NB4 (cell line): Measurements from ENCODE around the gene MZF1.

ENCODE experiments used
- DNase-seq: peaks from one replicate; pipeline ENCODE4 v3.0.0; 2010; ENCODE audit warnings: low read depth
- H3K4me3 ChIP-seq: one replicate; pipeline ENCODE4 v1.5.1; 2011; ENCODE audit warnings: mild to moderate bottlenecking, low read depth, low read length, moderate library complexity
- MYC ChIP-seq: IDR thresholded peaks from 2 replicates; pipeline ENCODE4 v1.6.1; 2011; ENCODE audit warnings: low read depth, low read length
- POLR2A ChIP-seq: IDR thresholded peaks from 2 replicates; pipeline ENCODE4 v1.6.1; 2011; ENCODE audit warnings: mild to moderate bottlenecking; ENCODE audit not compliant: insufficient read length; ENCODE audit errors: extremely low read depth
- TF ChIP-seq, protein P1 (sequence below): IDR thresholded peaks from 2 replicates; pipeline ENCODE4 v1.6.1; 2011; ENCODE audit warnings: low read depth, low read length
- TF ChIP-seq, protein P2 (sequence below): IDR thresholded peaks from one replicate; pipeline ENCODE4 v1.5.1; 2012; ENCODE audit warnings: low read depth, low read length

Gene MZF1

DNA sequence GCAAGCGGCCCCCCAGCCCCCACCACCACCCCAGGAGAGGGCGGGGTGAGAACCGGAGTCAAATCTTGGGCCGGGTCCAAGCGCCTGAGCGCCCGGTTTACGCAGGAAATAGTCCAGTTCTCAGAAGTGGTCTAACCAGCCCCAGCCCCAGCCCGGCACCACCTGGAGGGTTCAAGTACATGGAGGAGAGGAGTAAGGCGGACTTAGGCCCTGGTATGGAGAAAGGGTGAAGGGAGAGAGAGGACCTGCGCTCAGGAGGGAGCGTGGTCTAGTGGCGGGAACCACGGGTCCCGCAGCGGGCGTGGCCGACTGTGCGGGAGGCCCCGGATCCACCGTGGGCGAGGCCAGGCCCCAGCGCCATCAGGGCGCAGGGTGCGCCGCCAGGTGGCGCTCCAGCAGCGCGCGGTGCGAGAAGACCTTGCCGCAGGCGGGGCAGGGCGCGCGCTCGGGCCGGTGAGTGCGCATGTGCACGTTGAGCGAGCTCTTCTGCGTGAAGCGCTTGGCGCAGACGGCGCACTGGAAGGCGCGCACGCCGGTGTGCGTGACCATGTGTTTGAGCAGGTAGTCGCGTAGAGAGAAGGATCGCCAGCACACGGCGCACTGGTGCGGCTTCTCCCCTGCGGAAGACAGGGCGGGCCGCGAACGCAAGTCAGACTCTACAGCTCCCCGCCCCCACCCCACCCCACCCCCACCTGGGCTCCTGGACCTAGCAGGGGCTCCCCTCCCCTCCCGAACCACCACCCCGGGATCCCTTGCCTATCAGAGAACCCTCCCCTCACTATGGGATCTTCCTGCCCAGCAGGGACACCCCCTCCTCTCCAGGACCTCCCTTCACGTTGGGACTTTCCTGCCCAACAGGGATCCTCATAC lies 59.2 kb downstream of the MZF1 start:
- DNase-seq, result peak; percentile 96
- TF ChIP-seq MYC (peak; percentile 97), POLR2A (peak; percentile 88)
- TF ChIP-seq, protein P1, sequence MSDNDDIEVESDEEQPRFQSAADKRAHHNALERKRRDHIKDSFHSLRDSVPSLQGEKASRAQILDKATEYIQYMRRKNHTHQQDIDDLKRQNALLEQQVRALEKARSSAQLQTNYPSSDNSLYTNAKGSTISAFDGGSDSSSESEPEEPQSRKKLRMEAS, result peak; percentile 97
- TF ChIP-seq, protein P2, sequence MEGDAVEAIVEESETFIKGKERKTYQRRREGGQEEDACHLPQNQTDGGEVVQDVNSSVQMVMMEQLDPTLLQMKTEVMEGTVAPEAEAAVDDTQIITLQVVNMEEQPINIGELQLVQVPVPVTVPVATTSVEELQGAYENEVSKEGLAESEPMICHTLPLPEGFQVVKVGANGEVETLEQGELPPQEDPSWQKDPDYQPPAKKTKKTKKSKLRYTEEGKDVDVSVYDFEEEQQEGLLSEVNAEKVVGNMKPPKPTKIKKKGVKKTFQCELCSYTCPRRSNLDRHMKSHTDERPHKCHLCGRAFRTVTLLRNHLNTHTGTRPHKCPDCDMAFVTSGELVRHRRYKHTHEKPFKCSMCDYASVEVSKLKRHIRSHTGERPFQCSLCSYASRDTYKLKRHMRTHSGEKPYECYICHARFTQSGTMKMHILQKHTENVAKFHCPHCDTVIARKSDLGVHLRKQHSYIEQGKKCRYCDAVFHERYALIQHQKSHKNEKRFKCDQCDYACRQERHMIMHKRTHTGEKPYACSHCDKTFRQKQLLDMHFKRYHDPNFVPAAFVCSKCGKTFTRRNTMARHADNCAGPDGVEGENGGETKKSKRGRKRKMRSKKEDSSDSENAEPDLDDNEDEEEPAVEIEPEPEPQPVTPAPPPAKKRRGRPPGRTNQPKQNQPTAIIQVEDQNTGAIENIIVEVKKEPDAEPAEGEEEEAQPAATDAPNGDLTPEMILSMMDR, result peak; percentile 73
- H3K4me3 ChIP-seq, result peak overlapping the region; percentile 91

DNA sequence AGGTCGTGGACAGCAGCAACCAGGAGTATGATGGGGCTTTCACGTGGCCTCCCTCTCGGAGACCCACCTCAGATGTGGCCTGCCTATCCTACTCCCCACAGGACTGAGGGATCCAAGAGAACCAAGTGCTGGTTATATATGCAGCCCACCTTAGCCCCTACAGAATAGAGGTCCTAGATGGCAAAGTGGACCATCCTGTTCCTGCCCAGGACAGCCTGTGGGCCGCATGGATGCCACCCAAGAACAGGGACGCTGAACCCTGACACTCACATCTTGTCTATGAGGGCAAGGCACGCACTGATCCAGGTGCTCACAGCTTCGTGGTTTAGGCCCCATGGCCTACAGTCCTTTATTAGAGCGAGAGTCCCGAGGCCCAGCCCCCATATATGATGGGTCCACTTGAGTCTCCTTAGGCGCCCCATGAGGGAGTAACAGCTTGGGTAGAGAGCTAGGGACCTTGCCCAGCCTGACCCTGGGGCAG lies 59.9 kb downstream of the MZF1 start:
- TF ChIP-seq, protein P2, result no peak
- no peak; the same call in 1 of the 2 replicates for TF ChIP-seq MYC
- TF ChIP-seq POLR2A, result no peak
- TF ChIP-seq, protein P1, result no peak
- no peak overlapping the region for H3K4me3 ChIP-seq
- DNase-seq, result no peak
